T-helper 2 cell (primary cell): ENCODE results near the gene NECAB2.

Experiments
- DNase-seq, 5 experiments: peaks; one replicate each; pipeline versions ENCODE4 v3.0.0 to v3.0.0-alpha.2; 2012 to 2022

NECAB2 gene

GRCh38 chr16:84027625-84028024, 59.6 kb downstream of the NECAB2 start:
- no peak for DNase-seq

- no peak for DNase-seq
Measured at GRCh38 chr16:84029297-84030047, 61.4 kb downstream of the NECAB2 start.

- no peak for DNase-seq
Measured at GRCh38 chr16:84031556-84031955, 63.5 kb downstream of the NECAB2 start.

GRCh38 chr16:84032458-84033178, 64.6 kb downstream of the NECAB2 start:
- no peak for DNase-seq

- DNase-seq, result no peak
Measured at GRCh38 chr16:84033251-84034195, 65.5 kb downstream of the NECAB2 start.

- no peak for DNase-seq
Measured at GRCh38 chr16:84034516-84034915, 66.5 kb downstream of the NECAB2 start.

- DNase-seq, result no peak
Measured at GRCh38 chr16:84036131-84036530, 68.1 kb downstream of the NECAB2 start.

- no peak for DNase-seq
Measured at GRCh38 chr16:84036982-84037425, 69.0 kb downstream of the NECAB2 start.

- no peak for DNase-seq
Measured at GRCh38 chr16:84038469-84038868, 70.4 kb downstream of the NECAB2 start.

- no peak for DNase-seq
Measured at GRCh38 chr16:84039696-84040095, 71.7 kb downstream of the NECAB2 start.

- no peak for DNase-seq
Measured at GRCh38 chr16:84040226-84040822, 72.3 kb downstream of the NECAB2 start.

- no peak for DNase-seq
Measured at GRCh38 chr16:84040823-84041820, 73.1 kb downstream of the NECAB2 start.

- no peak for DNase-seq
Measured at GRCh38 chr16:84041881-84042280, 73.8 kb downstream of the NECAB2 start.

GRCh38 chr16:84042308-84042878, 74.3 kb downstream of the NECAB2 start, which contains the start of gene SLC38A8:
Gene SLC38A8, minus strand, starts transcription at chr16:84042795. Its CDS starts 638 bp downstream, at chr16:84042157.
- DNase-seq, result no peak

GRCh38 chr16:84042879-84043485, 74.9 kb downstream of the NECAB2 start:
- DNase-seq, result no peak

GRCh38 chr16:84043486-84044117, 75.6 kb downstream of the NECAB2 start:
- DNase-seq, result no peak

- no peak for DNase-seq
Measured at GRCh38 chr16:84044118-84044488, 76.1 kb downstream of the NECAB2 start.

GRCh38 chr16:84045001-84045817, 77.2 kb downstream of the NECAB2 start:
- no peak for DNase-seq
